ENCODE data around the gene TAS2R8.

Gene TAS2R8

DNA sequence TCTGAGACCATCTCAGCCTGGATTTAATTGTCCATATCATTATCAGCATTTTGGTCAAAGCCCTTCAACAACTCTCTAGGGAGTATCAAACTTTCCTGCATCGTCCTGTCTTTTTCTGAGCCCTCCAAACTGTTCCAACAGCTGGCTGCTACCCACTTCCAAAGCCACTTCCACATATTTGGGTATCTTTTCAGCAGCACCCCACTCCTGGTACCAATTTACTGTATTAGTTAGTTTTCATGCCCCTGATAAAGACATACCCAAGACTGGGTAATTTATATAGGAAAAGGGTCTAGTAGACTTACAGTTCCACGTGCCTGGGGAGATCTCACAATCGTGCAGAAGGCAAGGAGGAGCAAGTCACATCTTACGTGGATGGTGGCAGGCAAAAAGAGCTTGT is 50.9 kb downstream of the TAS2R8 start:
- no peak for DNase-seq (ENCODE audit: insufficient read length, low spot score)
- FAIRE-seq: no peak

Data from HTR-8/SVneo (cell line).